Jurkat, Clone E6-1 (cell line): Measurements from ENCODE around the gene ARMCX5. TPM values are rescaled to one million over a fixed set of nuclear protein-coding genes. Genes with fewer than 3 reads are reported as not detected.

Experiments
- DNase-seq: peaks from one replicate; pipeline ENCODE4 v3.0.0-alpha.2; 2011; ENCODE audit warnings: low read depth, low spot score
- H3K4me3 ChIP-seq: 2 replicates; pipeline ENCODE4 v1.5.1; 2011; ENCODE audit warnings: mild to moderate bottlenecking, low read length, control low read depth, moderate library complexity
- polyA plus RNA-seq: library from polyadenylated mRNA; unstranded; fragments of >200 nt; gene quantifications from one replicate; pipeline ENCODE4 v1.2.1, GENCODE V29; 2012; ENCODE audit warnings: missing spikeins; ENCODE audit not compliant: insufficient read length, insufficient read depth

The ARMCX5 gene
- polyA plus RNA-seq = not detected

DNA sequence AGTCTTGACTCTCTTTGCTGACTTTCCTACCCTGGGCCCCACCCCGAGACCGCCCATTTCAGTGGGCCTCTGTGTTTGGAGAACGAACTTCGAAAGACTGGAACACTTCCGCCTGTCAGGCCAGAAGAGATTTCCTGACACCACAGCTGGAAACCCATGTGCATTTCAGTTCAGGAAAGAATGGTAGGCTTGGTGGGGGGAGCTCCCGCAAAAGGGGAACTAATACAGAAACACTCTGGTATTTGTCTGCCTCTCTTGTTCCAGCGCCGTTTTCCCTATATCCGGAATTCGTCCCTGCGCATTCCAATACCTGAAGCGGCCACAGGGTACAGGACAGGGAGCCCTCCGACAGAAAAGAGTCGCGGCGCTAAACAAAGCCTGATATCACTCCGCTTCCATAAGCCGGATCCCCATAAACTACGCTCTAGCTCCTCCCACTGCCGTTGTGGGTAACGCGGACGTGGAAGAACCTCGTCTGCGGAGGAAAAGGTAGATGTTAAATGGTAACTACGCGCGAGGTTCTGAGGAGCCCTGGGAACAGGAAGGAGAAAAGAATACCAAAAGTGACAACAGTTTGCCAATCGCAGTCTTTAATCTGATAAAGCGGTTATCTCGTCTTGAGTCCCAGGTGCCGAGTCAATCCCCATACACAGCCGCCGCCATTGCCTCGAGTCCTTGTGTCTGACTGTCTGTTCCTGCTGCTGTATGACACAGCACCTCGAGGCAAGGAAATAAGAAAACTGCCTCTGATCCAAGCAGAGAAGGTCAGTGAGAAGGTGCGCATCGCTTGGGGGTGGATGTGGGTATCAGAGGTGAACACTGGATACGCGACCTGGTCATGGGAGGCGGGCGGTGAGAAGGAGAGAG lies at the start of gene ARMCX5:
TSS of gene ARMCX5 (plus strand) at position 432 of the 867 bp plus-strand sequence. CDS start 2,627 bp downstream, outside the sequence.
- no peak within 1 kb of the TSS for H3K4me3 ChIP-seq
- DNase-seq = no peak

DNA sequence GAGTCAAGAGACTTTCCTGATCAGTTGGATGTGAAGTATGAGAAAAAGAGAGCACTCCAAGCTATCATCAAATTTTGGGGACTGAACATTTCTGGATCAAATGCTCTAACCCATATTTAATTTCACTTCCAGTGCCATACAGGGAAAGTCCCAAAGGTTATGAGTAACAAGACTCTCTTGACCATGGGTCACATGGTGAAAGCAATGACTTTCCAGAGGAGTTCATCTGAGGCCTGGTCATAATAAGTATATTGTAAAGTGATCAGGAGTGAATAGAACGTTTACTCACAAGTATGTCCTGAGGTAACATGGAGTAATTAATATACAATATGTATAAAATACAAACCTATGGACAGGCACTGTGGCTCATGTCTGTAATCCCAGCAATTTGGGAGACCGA lies 40.7 kb upstream of the ARMCX5 start:
- no peak for DNase-seq
- H3K4me3 ChIP-seq = no peak overlapping the region

- no peak for DNase-seq
Measured at GRCh38 chrX:102560423-102561068, 38.8 kb upstream of the ARMCX5 start.

GRCh38 chrX:102580891-102581290 lies 18.4 kb upstream of the ARMCX5 start:
- no peak for DNase-seq
- H3K4me3 ChIP-seq = no peak overlapping the region

More at GRCh38 chrX:102560423-102561068, 38.8 kb upstream of the ARMCX5 start:
- H3K4me3 ChIP-seq = no peak overlapping the region

- no peak overlapping the region for H3K4me3 ChIP-seq
- DNase-seq = no peak
Measured at GRCh38 chrX:102593367-102593766, 5.9 kb upstream of the ARMCX5 start.

- DNase-seq = no peak
- no peak overlapping the region for H3K4me3 ChIP-seq
Measured at GRCh38 chrX:102599951-102600579, 750 bp downstream of the ARMCX5 start.

GRCh38 chrX:102604327-102604726 lies 5.0 kb downstream of the ARMCX5 start:
- no peak for DNase-seq
- no peak overlapping the region for H3K4me3 ChIP-seq

DNA sequence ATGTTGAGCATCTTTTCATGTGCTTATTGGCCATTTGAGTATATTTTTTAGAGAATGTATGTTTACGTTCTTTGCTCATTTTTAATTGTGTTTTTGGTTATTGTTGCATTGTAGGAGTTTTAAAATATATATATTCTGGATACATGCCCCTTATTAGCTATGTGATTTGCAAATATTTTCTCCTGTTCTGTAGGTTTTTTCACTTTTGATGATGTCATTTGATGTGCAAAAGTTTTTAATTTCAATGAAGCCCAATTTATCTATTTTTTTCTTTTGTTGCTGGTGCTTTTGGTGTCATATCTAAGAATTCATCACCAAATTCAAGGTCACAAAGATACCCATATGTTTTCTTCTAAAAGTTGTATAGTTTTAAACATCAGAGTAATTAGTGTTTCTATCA lies 6.8 kb downstream of the ARMCX5 start:
- no peak for DNase-seq
- H3K4me3 ChIP-seq = no peak overlapping the region

DNA sequence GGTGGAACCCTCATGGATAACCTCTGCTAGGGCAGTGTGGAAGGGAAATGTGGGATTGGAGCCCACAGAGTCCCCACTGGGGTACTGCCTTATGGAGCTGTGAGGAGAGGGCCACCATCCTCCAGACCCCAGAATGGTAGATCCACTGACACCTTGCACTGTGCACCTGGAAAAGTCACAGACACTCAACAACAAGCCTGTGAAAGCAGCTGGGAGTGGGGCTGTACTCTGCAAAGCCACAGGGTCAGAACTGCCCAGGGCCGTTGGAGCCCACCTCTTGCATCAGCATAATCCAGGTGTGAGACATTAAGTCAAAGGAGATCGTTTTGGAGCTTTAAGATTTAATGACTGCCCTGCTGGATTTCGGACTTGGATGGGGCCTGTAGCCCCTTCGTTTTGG lies 11.6 kb downstream of the ARMCX5 start:
- H3K4me3 ChIP-seq = no peak overlapping the region
- DNase-seq = no peak

DNA sequence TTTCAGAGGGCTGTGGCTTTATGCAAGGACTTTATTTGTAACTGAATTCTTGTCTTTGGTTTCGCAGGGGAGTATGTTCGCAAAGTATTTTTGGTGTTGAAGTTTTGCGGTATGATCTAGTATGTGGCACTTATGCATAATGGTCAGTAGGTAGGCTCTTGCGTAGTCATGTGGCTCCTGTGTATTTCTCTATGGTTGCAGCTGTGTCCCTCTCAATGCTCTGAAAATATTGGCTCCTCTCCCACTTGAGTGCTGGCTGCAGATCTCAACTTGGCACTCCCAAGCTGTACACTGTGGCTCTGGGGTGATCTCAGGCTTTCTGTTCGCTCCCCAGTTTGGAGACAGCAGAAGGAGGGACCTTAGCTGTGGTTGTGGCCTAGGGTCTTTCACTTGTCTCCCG lies 24.8 kb downstream of the ARMCX5 start:
- no peak for DNase-seq
- no peak overlapping the region for H3K4me3 ChIP-seq

DNA sequence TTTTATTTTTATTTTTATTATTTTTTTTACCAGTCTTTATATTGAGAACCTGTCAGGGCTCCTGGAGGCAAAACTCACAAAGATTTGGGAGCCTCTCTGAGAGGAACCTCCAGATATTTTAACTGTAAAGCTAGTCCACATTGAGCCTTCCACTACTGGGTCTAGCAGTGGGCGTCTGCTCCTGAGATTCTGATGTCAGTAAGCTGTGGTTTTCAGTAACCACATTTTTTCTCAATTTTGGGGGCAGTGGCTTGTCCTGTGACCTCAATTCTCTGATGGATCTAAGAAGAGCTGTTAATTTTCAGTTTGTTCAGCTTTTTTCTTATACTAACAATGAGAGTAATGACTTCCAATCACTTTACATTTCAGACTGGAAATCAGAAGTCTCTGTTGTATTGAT lies 28.3 kb downstream of the ARMCX5 start:
- DNase-seq = no peak
- H3K4me3 ChIP-seq = no peak overlapping the region

GRCh38 chrX:102637561-102637960 lies 38.2 kb downstream of the ARMCX5 start:
- DNase-seq = no peak
- H3K4me3 ChIP-seq = no peak overlapping the region

GRCh38 chrX:102650903-102651241 lies 51.6 kb downstream of the ARMCX5 start:
- DNase-seq = no peak
- no peak overlapping the region for H3K4me3 ChIP-seq

- no peak for DNase-seq
- no peak within 1 kb of the TSS for H3K4me3 ChIP-seq
Measured at GRCh38 chrX:102651242-102652011, 52.1 kb downstream of the ARMCX5 start, which contains the start of gene GPRASP1. Gene GPRASP1, plus strand, starts transcription at chrX:102651483. Its CDS starts 2,431 bp downstream, at chrX:102653914.

DNA sequence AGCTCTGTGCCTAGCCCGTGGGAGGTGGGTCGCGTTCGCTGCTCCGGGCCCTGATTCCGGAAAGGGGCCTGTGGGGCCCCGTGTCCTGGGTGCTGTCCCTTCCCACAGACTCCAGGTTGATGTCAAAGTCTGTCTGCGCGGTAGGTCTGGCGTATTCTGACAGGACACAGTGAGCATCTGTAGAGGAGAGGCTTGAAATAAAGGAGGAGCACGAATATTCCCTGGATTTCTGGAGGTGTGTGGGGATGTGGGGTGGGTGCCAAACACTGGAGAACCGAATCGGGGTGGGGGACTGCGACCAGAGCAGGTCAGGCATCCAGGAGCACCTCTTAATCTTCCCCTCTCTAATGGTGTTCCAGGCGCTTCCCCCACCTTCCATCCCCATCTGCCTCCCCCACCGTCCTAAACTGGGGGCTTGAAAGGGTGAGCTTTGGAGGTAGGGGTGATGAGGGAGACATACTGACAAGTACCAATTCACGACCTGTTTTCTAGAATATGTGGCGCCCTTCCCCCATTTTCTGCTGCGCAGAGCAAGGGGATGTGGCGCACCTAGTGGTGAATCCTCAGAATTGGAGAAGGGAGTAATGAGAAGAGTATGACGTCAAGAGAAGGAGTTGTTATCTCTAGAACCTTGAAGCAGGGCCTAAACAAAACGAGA lies 52.8 kb downstream of the ARMCX5 start:
- peak; percentile 6 for DNase-seq
- H3K4me3 ChIP-seq = no peak overlapping the region
